Stomach (tissue), 9 donors: Measurements from ENCODE around the gene CMYA5. TPM values are rescaled to one million over a fixed set of nuclear protein-coding genes. Genes with fewer than 3 reads are reported as not detected.

ENCODE experiments used
- DNase-seq, 2 donors: peaks; one replicate each; pipeline versions ENCODE4 v3.0.0 to v3.0.0-alpha.2; 2013 to 2019
- H3K27ac ChIP-seq, 5 donors: fragments of 200-600 bp in 4 of 5; sonication (generic) in 4 of 5; one replicate each; pipeline ENCODE4 v1.5.1; 2013 to 2019; ENCODE audit warnings: mild to moderate bottlenecking in 1 of 5, moderate library complexity in 1 of 5
- H3K27me3 ChIP-seq, 3 donors: fragments of 200-600 bp; sonication (generic); one replicate each; pipeline ENCODE4 v1.5.1; 2017 to 2019; ENCODE audit warnings: mixed run types in 1 of 3
- H3K36me3 ChIP-seq, 4 donors: fragments of 200-600 bp; sonication (generic); 1 replicate in 3 of 4; 2 replicates in 1 of 4; pipeline ENCODE4 v1.5.1; 2016 to 2019
- H3K4me1 ChIP-seq, 4 donors: fragments of 200-600 bp; sonication (generic); one replicate each; pipeline ENCODE4 v1.5.1; 2016 to 2019
- H3K4me3 ChIP-seq, 4 donors: fragments of 200-600 bp; sonication (generic) in 3 of 4; one replicate each; pipeline ENCODE4 v1.5.1; 2016 to 2019; ENCODE audit warnings: mild to moderate bottlenecking in 1 of 4
- H3K9me3 ChIP-seq, 4 donors: fragments of 200-600 bp; sonication (generic); one replicate each; pipeline ENCODE4 v1.5.1; 2016 to 2019
- EP300 ChIP-seq: sonication (generic); formaldehyde crosslinking; IDR thresholded peaks from one replicate; pipeline ENCODE4 v1.6.1; 2017; ENCODE audit warnings: antibody characterized with exemption
- POLR2A ChIP-seq, 4 donors: fragments of 450-650 bp; IDR thresholded peaks; one replicate each; pipeline ENCODE4 v1.6.1; 2016; ENCODE audit warnings: antibody characterized with exemption in 4 of 4, control low read depth in 2 of 4, mild to moderate bottlenecking in 1 of 4, moderate library complexity in 1 of 4
- POLR2AphosphoS5 ChIP-seq, 3 donors: sonication (generic); formaldehyde crosslinking; IDR thresholded peaks; one replicate each; pipeline ENCODE4 v1.6.1; 2016; ENCODE audit warnings: antibody characterized with exemption in 3 of 3
- WGBS, 5 donors: extraction: QIAGEN DNeasy Blood & Tissue Kit in 3 of 5; methylation state at CpG; one replicate each; pipeline versions ENCODE4 v1.1.5 to v1.1.7; 2013 to 2018; 5-methylcytosine and 5-hydroxymethylcytosine counted together
- intact Hi-C: fragments of 100-400 bp; cut with DNase I; formaldehyde crosslinking; loops from one replicate; pipeline ENCODE4 v1.15.1; 2023; ENCODE audit warnings: low total_unique reads
- polyA plus RNA-seq, 3 donors: library from polyadenylated mRNA; stranded (reverse); fragments of 200-250 nt; gene quantifications; one replicate each; pipeline ENCODE4 v1.2.3, GENCODE V29; 2013
- total RNA-seq, 5 donors: library from RNA; depleted of rRNA; stranded (reverse); fragments of >200 nt; gene quantifications; one replicate each; pipeline versions ENCODE4 v1.1.0 to v1.2.3, GENCODE V29; 2014 to 2016
- TF ChIP-seq, protein P1 (sequence below), 7 experiments: fragments of 450-650 bp in 4 of 7; fragments of 200-600 bp in 3 of 7; sonication (generic) in 3 of 7; IDR thresholded peaks; one replicate each; pipeline ENCODE4 v1.5.1; 2016 to 2019; ENCODE audit warnings: antibody characterized with exemption in 7 of 7, control low read depth in 2 of 7, mild to moderate bottlenecking in 1 of 7
- donor health status: healthy with polysubstance abuse.
- donor health status: Bipolar disorder and iron deficiency.
- donor health status: healthy.

CMYA5 gene
- total and polyA plus RNA-seq, 8 donors: under 0.01 to 13.8 (median 3.4) TPM

- WGBS, 5 donors: 69 to 73% (median 70%) methylated on average over 6 of the region's 6 CpGs
- Histone ChIP-seq H3K27ac (no peak overlapping the region), H3K36me3 (no peaks in the 10 kb centered on the region), H3K4me3 (no peak overlapping the region), H3K9me3 (no peaks in the 10 kb centered on the region), H3K27me3 (no peaks in the 10 kb centered on the region), H3K4me1 (peaks cover 0 to 10% (median 3%) of the 10 kb centered on the region in 4 donors)
- DNase-seq: peak in 1 of 2 donors; percentile 39
- intact Hi-C loops: no loop called here
- TF ChIP-seq POLR2A (IDR thresholded peaks at IDR 0.05) (no peak), POLR2AphosphoS5 (IDR thresholded peaks at IDR 0.05) (no peak)
Observed at GRCh38 chr5:79837761-79838551, 148.3 kb downstream of the CMYA5 start.

- intact Hi-C loops: no loop called here
- peaks cover 0 to 5% (median 0%) of the 10 kb centered on the region in 3 donors for H3K27me3 ChIP-seq
- WGBS, 5 donors: 41 to 52% (median 46%) methylated on average over 7 of the region's 7 CpGs
- no peak overlapping the region for H3K4me3 ChIP-seq
- no peaks in the 10 kb centered on the region for H3K9me3 ChIP-seq
- no peak for TF ChIP-seq EP300
- no peak for TF ChIP-seq POLR2A (IDR thresholded peaks at IDR 0.05)
- TF ChIP-seq POLR2AphosphoS5 (IDR thresholded peaks at IDR 0.05): no peak
- TF ChIP-seq, protein P1, sequence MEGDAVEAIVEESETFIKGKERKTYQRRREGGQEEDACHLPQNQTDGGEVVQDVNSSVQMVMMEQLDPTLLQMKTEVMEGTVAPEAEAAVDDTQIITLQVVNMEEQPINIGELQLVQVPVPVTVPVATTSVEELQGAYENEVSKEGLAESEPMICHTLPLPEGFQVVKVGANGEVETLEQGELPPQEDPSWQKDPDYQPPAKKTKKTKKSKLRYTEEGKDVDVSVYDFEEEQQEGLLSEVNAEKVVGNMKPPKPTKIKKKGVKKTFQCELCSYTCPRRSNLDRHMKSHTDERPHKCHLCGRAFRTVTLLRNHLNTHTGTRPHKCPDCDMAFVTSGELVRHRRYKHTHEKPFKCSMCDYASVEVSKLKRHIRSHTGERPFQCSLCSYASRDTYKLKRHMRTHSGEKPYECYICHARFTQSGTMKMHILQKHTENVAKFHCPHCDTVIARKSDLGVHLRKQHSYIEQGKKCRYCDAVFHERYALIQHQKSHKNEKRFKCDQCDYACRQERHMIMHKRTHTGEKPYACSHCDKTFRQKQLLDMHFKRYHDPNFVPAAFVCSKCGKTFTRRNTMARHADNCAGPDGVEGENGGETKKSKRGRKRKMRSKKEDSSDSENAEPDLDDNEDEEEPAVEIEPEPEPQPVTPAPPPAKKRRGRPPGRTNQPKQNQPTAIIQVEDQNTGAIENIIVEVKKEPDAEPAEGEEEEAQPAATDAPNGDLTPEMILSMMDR (IDR thresholded peaks at IDR 0.05): no peak
- H3K4me1 ChIP-seq: peaks cover 0 to 6% (median 0%) of the 10 kb centered on the region in 4 donors
- H3K27ac ChIP-seq: no peak overlapping the region
- H3K36me3 ChIP-seq: no peaks in the 10 kb centered on the region
- DNase-seq: no peak
Observed at GRCh38 chr5:79840084-79840990, 150.7 kb downstream of the CMYA5 start.

GRCh38 chr5:79841172-79841571, 151.5 kb downstream of the CMYA5 start:
- H3K4me3 ChIP-seq: no peak overlapping the region
- TF ChIP-seq POLR2A (IDR thresholded peaks at IDR 0.05) (no peak), POLR2AphosphoS5 (IDR thresholded peaks at IDR 0.05) (no peak), EP300 (no peak)
- TF ChIP-seq, protein P1 (IDR thresholded peaks at IDR 0.05): no peak

GRCh38 chr5:79842006-79842881, 152.6 kb downstream of the CMYA5 start:
- H3K27me3 ChIP-seq: peaks cover 0 to 5% (median 0%) of the 10 kb centered on the region in 3 donors
- H3K4me1 ChIP-seq: peaks cover 0 to 6% (median 0%) of the 10 kb centered on the region in 4 donors
- H3K27ac ChIP-seq: no peak overlapping the region
- no peaks in the 10 kb centered on the region for H3K36me3 ChIP-seq
- WGBS, 5 donors: 80 to 90% (median 88%) methylated on average over 11 to 12 of the region's 12 CpGs
- TF ChIP-seq, protein P1 (IDR thresholded peaks at IDR 0.05): no peak
- TF ChIP-seq EP300 (no peak), POLR2A (IDR thresholded peaks at IDR 0.05) (no peak), POLR2AphosphoS5 (IDR thresholded peaks at IDR 0.05) (no peak)
- H3K4me3 ChIP-seq: no peak overlapping the region
- no peaks in the 10 kb centered on the region for H3K9me3 ChIP-seq
- no peak for DNase-seq
- intact Hi-C loops: no loop called here

More at GRCh38 chr5:79841172-79841571, 151.5 kb downstream of the CMYA5 start:
- Histone ChIP-seq H3K27me3 (peaks cover 0 to 5% (median 0%) of the 10 kb centered on the region in 3 donors), H3K9me3 (no peaks in the 10 kb centered on the region), H3K36me3 (no peaks in the 10 kb centered on the region), H3K27ac (no peak overlapping the region), H3K4me1 (peaks cover 0 to 6% (median 0%) of the 10 kb centered on the region in 4 donors)
- intact Hi-C loops: no loop called here
- no peak for DNase-seq
